NCI-H2081 (cell line): ENCODE data around the gene UQCRQ.
A peak's percentile ranks its signal among the peaks of the same experiment; 100 is the strongest.

Experiments used
- DNase-seq, 2 experiments: peaks; one replicate each; lab custom pipeline; 2025; lab: John Stamatoyannopoulos, UW

UQCRQ gene

DNA sequence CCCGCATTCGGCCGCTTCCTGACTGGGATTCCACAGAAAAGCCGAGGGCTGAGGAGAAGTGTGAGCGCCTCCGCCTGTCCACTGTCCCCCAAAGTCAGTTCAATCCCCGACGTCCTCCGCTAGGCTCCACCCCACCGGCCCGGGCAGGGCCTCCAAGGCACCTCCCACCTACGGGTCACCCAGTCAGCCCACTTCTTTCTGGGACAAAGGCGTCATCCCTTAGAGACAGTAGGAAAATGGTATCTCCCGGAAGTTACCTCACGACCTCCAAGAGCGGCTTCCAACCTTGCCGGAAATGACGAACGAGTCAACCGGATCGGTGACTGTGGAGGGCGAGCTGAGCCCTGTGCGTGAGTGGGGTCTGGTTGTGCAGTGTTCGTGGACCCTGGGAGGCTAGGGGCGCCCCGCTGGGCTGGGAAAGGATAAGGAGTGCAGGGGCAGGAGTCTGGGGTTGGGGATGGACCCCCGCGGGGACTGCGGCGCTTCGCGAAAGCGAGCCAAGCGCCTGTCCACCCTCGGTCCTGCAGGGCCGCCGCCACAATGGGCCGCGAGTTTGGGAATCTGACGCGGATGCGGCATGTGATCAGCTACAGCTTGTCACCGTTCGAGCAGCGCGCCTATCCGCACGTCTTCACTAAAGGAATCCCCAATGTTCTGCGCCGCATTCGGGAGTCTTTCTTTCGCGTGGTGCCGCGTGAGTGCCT is at the start of gene UQCRQ, which contains the start of gene GDF9:
TSS of gene UQCRQ (plus strand) at position 301 of the 704 bp plus-strand sequence. CDS start at position 541, 240 bp downstream.
TSS of gene GDF9 (minus strand) at position 128 of the 704 bp plus-strand sequence. CDS start 1,936 bp downstream, outside the sequence.
- peak; percentile 97 to 98 for DNase-seq

DNA sequence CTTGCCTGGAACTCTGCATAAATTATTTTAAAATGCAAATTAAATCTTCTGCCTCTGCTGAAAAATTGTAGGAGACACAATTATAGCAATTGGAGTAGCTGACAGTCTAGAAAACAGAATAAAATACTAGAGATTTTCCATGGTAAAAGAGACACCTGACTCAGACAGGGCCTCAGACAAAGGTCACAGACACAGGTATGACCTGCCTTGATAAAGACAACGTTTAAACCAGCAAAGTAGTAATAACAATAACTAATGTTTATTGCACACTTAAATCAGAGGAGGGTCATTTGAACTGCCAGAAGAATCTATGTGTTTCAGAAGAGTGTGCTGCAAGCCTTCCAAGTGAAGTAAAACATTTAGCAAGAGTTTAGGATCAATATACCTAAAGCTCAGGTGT is 49.4 kb upstream of the UQCRQ start:
- DNase-seq: no peak

DNA sequence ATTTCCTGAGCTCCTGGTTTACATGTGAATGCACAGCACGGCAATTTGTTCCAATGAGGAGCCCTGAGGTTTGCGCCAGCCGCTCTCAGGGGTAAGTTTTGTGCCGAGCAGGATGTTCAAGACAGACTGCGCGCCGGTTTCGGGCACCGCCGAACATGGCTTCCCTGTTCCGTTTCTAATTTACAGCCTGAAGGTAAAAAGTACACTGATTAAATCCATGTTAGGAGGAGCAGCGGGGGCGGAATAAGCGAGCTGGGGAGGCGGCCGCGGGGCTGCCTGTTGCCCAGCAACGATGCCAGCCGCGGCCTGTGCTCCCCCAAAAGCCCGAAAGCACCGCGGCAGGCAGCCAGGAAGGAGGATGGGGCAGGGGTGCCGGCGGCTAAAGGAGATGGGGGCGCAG is 47.0 kb upstream of the UQCRQ start:
- DNase-seq: no peak

DNA sequence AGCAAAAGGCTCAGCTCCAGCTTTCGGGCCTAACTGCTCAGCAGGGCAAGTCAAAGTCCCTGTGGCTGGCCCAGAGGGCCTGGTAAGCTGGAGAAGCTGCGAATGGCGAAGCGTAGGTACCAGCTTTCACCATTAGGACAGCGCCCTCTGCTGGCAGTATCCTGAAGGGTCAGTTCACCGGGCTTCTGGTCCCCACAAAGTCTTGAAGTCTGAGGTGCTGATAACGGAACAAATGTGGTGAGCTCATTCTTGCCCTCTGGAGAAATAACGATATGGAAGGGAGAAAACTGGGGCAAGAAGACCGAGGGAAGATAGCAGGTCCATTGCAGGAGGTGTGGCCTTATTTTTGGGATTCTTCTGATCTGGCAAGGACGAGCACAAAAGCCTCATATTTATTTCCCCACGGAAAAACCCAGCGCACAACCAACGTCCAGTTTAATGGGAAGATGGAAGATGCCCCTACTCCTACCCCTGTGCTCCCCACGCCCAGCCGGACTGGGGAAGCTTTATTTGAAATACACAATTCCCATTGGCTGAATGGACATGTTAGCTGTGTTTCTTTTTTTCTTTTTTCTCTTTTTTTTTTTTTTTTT is 46.2 kb upstream of the UQCRQ start:
- peak; percentile 64 to 77 for DNase-seq

- DNase-seq: no peak
Measured at GRCh38 chr5:132821350-132821749, 45.1 kb upstream of the UQCRQ start.

DNA sequence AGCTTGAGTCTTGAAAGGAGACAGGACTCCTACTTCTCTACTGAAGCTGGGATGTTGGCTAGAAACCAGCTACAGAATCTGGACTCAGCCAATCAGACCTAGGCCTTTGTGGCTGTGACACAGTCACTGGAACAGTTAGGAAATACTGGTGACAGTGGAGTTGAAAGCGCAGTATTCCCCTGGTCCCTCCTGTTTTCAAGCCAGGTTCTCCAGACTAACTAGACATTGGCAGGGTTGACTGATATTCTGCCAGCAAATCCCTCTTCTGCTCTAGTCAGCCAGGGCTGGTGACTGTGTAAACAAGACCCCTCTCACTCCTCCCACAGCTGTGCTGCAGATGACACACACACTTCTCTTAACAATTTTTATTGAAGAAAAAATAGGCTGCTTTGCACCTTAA is 44.7 kb upstream of the UQCRQ start:
- DNase-seq: no peak

- no peak for DNase-seq
Measured at GRCh38 chr5:132822650-132823480, 43.6 kb upstream of the UQCRQ start.

DNA sequence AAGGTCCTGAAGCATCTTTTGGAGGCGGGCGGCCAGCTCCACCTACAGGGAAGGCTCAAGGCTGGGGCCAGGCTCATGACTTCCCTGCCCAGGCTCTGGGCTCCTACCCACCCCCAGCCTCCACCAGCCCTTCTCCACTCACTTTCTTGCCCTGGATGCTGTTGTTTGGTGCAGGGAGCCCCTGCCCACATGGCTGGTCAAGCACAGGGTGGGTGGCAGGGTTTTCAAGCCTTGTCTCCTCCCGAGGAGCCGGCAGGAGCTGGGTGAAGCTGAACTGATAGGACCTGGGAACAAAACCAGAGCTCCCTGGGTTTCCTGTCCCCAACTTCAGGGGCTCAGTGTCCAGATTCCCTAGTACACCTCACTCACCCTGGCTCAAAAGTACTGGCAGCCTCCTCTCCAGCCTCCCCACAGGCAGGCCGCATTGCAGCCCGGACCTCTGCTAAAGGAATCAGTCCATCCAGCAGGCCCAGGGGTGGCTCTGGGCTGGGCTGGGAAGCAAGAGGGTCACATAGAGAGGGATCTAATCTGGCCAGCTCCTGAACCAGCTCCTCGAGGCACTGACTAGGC is 42.9 kb upstream of the UQCRQ start:
- no peak for DNase-seq

GRCh38 chr5:132824426-132824825 is 42.0 kb upstream of the UQCRQ start:
- no peak for DNase-seq

GRCh38 chr5:132825033-132825833 is 41.2 kb upstream of the UQCRQ start:
- no peak for DNase-seq

DNA sequence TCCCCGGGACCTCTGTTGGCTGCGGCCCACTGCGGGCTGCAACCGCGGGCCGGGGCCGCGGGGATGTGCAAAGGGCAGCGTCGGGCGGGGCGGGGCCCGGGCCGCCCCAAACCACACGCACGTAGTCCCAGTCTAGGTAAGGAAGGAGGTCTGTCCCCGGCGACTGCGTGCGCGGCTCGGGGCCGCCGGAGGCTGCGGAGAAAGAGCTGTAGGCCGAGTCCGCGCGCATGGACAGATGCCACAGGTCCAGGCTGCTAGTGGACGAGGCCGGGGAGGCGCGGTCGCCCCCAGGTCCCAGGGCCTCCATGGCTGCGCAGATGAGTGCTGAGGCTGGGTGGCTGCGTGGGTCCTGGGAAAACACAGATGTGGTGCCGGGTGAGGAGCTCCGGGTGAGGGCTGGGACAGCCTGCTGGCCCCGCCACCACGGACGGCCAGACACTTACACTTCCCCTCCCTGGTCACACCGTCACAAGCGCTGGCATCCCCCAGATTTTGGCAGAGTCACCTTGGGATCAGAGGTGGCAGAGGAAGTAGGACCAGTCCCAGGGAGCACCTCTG is 40.5 kb upstream of the UQCRQ start:
- DNase-seq: no peak

DNA sequence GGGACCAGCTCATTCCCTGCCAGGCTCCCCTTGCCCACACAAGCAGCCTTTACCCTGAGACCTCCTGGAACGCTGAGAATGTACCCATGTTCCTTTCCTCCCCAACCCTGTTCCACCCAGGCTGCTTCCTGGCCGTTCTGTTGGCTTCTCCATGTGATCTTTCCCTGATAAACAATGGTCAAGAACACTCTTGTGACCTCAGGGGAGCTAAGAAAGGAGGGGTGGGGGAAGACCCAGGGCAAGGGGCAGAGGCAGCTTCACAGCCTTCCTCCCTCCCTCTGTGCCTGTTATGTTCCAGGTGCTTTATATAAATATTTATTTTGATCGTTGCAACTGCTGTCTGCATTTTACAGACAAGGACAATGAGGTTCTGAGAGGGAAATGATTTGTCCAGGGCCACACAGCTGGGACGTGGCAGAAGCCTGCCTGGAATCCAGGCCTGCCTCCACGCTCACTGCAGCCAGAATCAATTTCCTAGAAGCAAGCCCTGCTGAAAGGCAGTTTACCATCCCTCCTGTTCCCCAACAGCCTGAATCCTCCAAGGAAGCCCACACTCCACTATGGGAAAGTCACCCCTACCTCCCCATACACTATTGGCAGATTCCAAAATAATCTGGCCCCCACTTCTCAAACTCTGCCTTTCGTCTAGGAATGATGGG is 39.9 kb upstream of the UQCRQ start:
- DNase-seq: no peak

- no peak for DNase-seq
Measured at GRCh38 chr5:132827943-132828673, 38.3 kb upstream of the UQCRQ start.

GRCh38 chr5:132828846-132829494 is 37.5 kb upstream of the UQCRQ start:
- no peak for DNase-seq

DNA sequence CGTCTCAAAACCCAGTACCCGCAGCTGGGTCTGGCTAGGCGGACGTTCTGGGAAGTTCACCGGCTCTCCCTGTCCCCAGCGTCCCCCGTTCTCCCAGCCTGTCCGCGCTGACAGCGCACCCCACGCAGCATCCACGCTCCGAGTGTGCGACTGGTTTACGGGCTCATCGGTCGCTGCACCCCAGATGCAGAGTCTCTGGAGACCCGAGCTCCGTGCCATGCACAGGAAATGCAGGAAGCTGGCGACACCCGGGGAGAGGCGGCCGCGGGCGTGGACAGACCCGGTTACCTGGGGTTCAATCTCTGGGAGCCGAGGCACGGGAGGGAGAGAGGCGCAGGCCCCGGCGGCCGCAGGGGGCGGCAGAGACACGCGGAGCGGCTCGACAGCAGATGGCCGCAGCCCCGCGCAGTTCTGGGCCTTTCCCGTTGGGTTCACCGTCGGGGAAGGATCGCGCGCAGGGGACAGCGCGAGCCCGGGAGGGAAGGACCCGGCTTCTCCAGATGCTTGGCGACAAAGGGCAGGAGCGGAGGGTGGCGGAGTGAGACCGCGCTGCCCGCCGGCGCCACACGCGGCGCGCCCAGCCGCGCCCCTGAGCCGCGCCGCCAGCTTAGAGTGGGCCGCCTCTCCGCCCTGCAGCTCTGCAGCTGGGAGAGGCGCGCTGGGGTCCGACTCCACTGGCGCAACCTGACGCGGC is 36.6 kb upstream of the UQCRQ start:
- DNase-seq: peak; percentile 49 to 64

GRCh38 chr5:132830436-132831094 is 35.9 kb upstream of the UQCRQ start, which contains the start of gene SHROOM1:
SHROOM1 (minus strand) TSS chr5:132830647; CDS start chr5:132826140, 4,507 bp downstream.
- peak in 1 of 2 experiments; percentile 51 for DNase-seq

DNA sequence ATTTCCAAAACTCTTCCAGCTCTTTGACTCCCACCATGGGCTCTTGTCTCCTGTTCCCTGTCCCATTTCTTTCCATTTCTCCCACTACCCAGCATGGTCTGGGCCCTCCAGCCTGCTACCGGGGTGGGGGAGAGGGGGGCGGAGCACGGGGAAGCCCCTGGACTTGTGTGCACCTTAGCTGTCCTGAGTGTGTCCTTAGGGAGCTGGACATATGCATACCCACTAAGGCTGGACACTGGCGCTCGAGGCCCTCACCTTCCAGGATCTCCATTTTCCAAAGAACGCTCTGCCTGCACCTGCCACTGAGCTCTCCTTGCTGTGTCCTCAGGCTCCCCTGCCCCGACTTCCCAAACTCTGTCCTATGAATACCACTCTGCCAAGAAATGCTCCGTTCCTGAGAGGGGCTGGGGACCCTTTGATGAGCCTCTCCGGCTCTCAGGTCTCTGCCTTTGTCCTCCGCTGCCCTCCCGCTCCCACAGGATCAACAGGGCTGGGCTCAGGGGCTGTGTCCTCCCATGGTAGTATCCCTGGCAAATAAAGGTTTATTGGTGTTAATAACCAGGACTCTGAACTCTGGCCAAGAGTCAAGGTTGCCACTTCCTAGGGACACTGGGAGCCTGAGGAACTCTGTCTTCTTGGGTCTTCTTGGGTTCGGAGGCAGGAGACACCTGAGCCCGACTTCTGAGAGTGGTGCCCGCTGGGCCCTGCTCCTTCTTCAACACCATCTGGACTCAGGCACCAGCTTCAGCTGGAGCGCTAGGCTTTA is 35.2 kb upstream of the UQCRQ start:
- DNase-seq: no peak
